ENCODE results near the gene BAHCC1.

- TF ChIP-seq YY1 (IDR thresholded peaks at IDR 0.05; ENCODE audit: low read depth) (no peak), TEAD4 (IDR thresholded peaks at IDR 0.05) (no peak), NFIC (IDR thresholded peaks at IDR 0.05) (no peak), CEBPB (IDR thresholded peaks at IDR 0.05) (no peak), EP300 (IDR thresholded peaks at IDR 0.05; ENCODE audit: borderline replicate concordance) (no peak)
Measured at GRCh38 chr17:81500047-81500446, 104.8 kb downstream of the BAHCC1 start.
